Endothelial cell of umbilical vein (primary cell): ENCODE data around the gene ALAD. TPM values are rescaled to one million over a fixed set of nuclear protein-coding genes. Genes with fewer than 3 reads are reported as not detected.

Source experiments
- BruUV-seq: library from RNA; stranded (reverse); fragments of 400-500 nt; replicated peaks from 2 replicates; lab custom pipeline; 2021; lab: Mats Ljungman, UMichigan
- CTCF ChIA-PET: fragments of 300-600, 350-600 bp; sonication (Branson Sonifier 250); formaldehyde crosslinking; loops from one replicate; lab custom pipeline; 2021; ENCODE audit warnings: antibody characterized with exemption, inconsistent platforms; lab: Charles Lee
- POLR2A ChIA-PET: fragments of 300-600, 350-600 bp; sonication (Branson Sonifier 250); formaldehyde crosslinking; loops from one replicate; lab custom pipeline; 2021; ENCODE audit warnings: antibody characterized with exemption, inconsistent platforms; lab: Charles Lee
- DNase-seq: peaks from one replicate; pipeline ENCODE4 v3.0.0-alpha.2; 2011; ENCODE audit warnings: low read depth, low spot score
- FAIRE-seq: peaks from 2 replicates; lab custom pipeline; 2011; peaks lifted over from hg19 to GRCh38; lab: Jason Lieb, UNC
- H2AFZ ChIP-seq: 2 replicates; pipeline ENCODE4 v1.6.0; 2012; ENCODE audit warnings: low read depth, low read length, control low read depth, inconsistent platforms
- H3K27ac ChIP-seq: 2 replicates; pipeline ENCODE4 v1.5.1; 2011; ENCODE audit warnings: low read depth, mild to moderate bottlenecking, control low read depth, low read length, moderate library complexity; ENCODE audit not compliant: insufficient read depth
- H3K27me3 ChIP-seq, 2 experiments: 2 replicates each; pipeline versions ENCODE4 v1.6.0 to v1.6.1; 2011; ENCODE audit warnings: low read length in 2 of 2, mixed read lengths in 1 of 2; ENCODE audit not compliant: control insufficient read depth in 2 of 2, insufficient read depth in 2 of 2
- H3K36me3 ChIP-seq, 2 experiments: 2 replicates in 1 of 2; 3 replicates in 1 of 2; pipeline ENCODE4 v1.5.1; 2011; ENCODE audit warnings: low read length in 2 of 2, mild to moderate bottlenecking in 1 of 2, moderate library complexity in 1 of 2; ENCODE audit not compliant: control insufficient read depth in 2 of 2, insufficient read depth in 2 of 2; ENCODE audit errors: extremely low read depth in 1 of 2
- H3K4me1 ChIP-seq: 3 replicates; pipeline ENCODE4 v1.5.1; 2011; ENCODE audit warnings: mild to moderate bottlenecking, low read length; ENCODE audit not compliant: control insufficient read depth, insufficient read depth; ENCODE audit errors: extremely low read depth
- H3K4me2 ChIP-seq: 2 replicates; pipeline ENCODE4 v1.6.1; 2011; ENCODE audit warnings: low read length, control low read depth, mixed read lengths; ENCODE audit not compliant: insufficient read depth
- H3K4me3 ChIP-seq, 3 experiments: fragments of 200-600 bp in 1 of 3; sonication (generic), shearing (Covaris generic) in 1 of 3; replicated peaks in 1 of 3; 2 replicates each; pipeline ENCODE4 v1.5.1; 2011 to 2016; ENCODE audit warnings: control low read depth in 3 of 3, low read length in 3 of 3, mild to moderate bottlenecking in 2 of 3, inconsistent platforms in 1 of 3, low read depth in 1 of 3, moderate library complexity in 1 of 3; ENCODE audit not compliant: insufficient read depth in 1 of 3
- H3K79me2 ChIP-seq: 2 replicates; pipeline ENCODE4 v1.6.0; 2012; ENCODE audit warnings: low read length, inconsistent platforms; ENCODE audit not compliant: control insufficient read depth, insufficient read depth
- H3K9ac ChIP-seq: replicated peaks from 2 replicates; pipeline ENCODE3; 2011; ENCODE audit warnings: low read length, control low read depth; ENCODE audit not compliant: insufficient read depth; ENCODE audit errors: extremely low read depth
- H3K9me1 ChIP-seq: replicated peaks from 3 replicates; pipeline ENCODE4 v1.6.0; 2011; ENCODE audit warnings: mild to moderate bottlenecking, low read length; ENCODE audit not compliant: control insufficient read depth, insufficient read depth; ENCODE audit errors: extremely low read depth
- H3K9me3 ChIP-seq: replicated peaks from 2 replicates; pipeline ENCODE4 v1.5.1; 2012; ENCODE audit warnings: low read length, inconsistent platforms; ENCODE audit not compliant: control insufficient read depth, insufficient read depth
- H4K20me1 ChIP-seq: replicated peaks from 2 replicates; pipeline ENCODE3; 2011; ENCODE audit warnings: mild to moderate bottlenecking, low read length; ENCODE audit not compliant: control insufficient read depth, insufficient read depth; ENCODE audit errors: extremely low read depth
- CTCF ChIP-seq, 2 donors: IDR thresholded peaks; 1 replicate in 1 of 2; 2 replicates in 1 of 2; pipeline ENCODE4 v1.5.1; 2011; ENCODE audit warnings: low read length in 2 of 2, mild to moderate bottlenecking in 2 of 2, moderate library complexity in 2 of 2, control low read depth in 1 of 2, inconsistent platforms in 1 of 2, low read depth in 1 of 2; ENCODE audit not compliant: insufficient read depth in 1 of 2; ENCODE audit errors: extremely low read depth in 1 of 2
- EZH2 ChIP-seq: IDR thresholded peaks from 2 replicates; pipeline ENCODE4 v1.6.1; 2012; ENCODE audit warnings: borderline replicate concordance, low read depth, mild to moderate bottlenecking, moderate library complexity, low read length, inconsistent platforms; ENCODE audit not compliant: severe bottlenecking
- FOS ChIP-seq: IDR thresholded peaks from 2 replicates; pipeline ENCODE4 v1.6.1; 2011; ENCODE audit warnings: mild to moderate bottlenecking, low read length, moderate library complexity, borderline replicate concordance; ENCODE audit not compliant: insufficient read depth
- GATA2 ChIP-seq: IDR thresholded peaks from 2 replicates; pipeline ENCODE4 v1.7.0; 2011; ENCODE audit warnings: low read depth, mild to moderate bottlenecking, moderate library complexity, mixed read lengths, low read length; ENCODE audit not compliant: insufficient read length, insufficient read depth
- JUN ChIP-seq: IDR thresholded peaks from 2 replicates; pipeline ENCODE4 v1.6.1; 2011; ENCODE audit warnings: borderline replicate concordance, low read depth; ENCODE audit not compliant: insufficient read length, insufficient read depth
- MAX ChIP-seq: IDR thresholded peaks from 2 replicates; pipeline ENCODE4 v1.6.1; 2011; ENCODE audit not compliant: insufficient read depth, insufficient read length
- MYC ChIP-seq: IDR thresholded peaks from one replicate; pipeline ENCODE4 v1.6.1; 2011; ENCODE audit warnings: mild to moderate bottlenecking, low read depth, low read length
- POLR2A ChIP-seq: IDR thresholded peaks from 2 replicates; pipeline ENCODE4 v1.6.1; 2012; ENCODE audit warnings: low read depth, mild to moderate bottlenecking, control low read depth, low read length
- POLR2AphosphoS5 ChIP-seq: IDR thresholded peaks from 2 replicates; pipeline ENCODE4 v1.6.1; 2012; ENCODE audit warnings: low read depth, mild to moderate bottlenecking, control low read depth, low read length, moderate library complexity; ENCODE audit not compliant: insufficient read depth
- dilution Hi-C: fragments of 300-500 bp; cut with MboI; formaldehyde crosslinking; loops from one replicate; pipeline ENCODE4 v1.15.0; 2019; ENCODE audit warnings: low sequenced_read_pairs; ENCODE audit not compliant: extremely low pct_ligation_motif_present
- intact Hi-C: fragments of 100-400 bp; cut with micrococcal nuclease; formaldehyde crosslinking; loops from one replicate; pipeline ENCODE4 v1.10.0; 2022
- polyA plus RNA-seq, 4 experiments: library from polyadenylated mRNA; depleted of rRNA in 3 of 4; stranded (reverse) in 3 of 4; unstranded in 1 of 4; fragments of >200 nt; gene quantifications; 2 replicates each; pipeline versions ENCODE4 v1.2.1 to v1.2.3, GENCODE V29; 2011 to 2012; ENCODE audit warnings: missing spikeins in 1 of 4
- total RNA-seq: library from RNA; stranded (reverse); gene quantifications from 2 replicates; pipeline ENCODE4 v1.2.3, GENCODE V29; 2021

Gene ALAD
- total and polyA plus RNA-seq, 2 donors (not counting 3 experiments of a cell fraction or from before 2014, with no cell fraction given) = 12.8 to 29.5 TPM

- Histone ChIP-seq H3K36me3 (no peaks in the 10 kb centered on the region), H3K4me1 (peaks cover 5% of the 10 kb centered on the region), H3K9me3 (no peaks in the 10 kb centered on the region), H3K4me2 (no peak overlapping the region), H3K9ac (no peak overlapping the region), H3K9me1 (no peaks in the 10 kb centered on the region), H3K79me2 (no peaks in the 10 kb centered on the region), H3K27me3 (no peaks in the 10 kb centered on the region), H2AFZ (no peak overlapping the region), H4K20me1 (no peaks in the 10 kb centered on the region), H3K27ac (no peak overlapping the region), H3K4me3 (no peak overlapping the region)
- ChIA-PET POLR2A (no interaction called here), CTCF (interaction anchor here (4.9 to 5.2 kb wide), 2 partner anchors 140 to 207 kb away, joined by 150 to 166 read pairs; no protein-coding TSS in a partner anchor)
- TF ChIP-seq GATA2 = no peak
- TF ChIP-seq POLR2A = no peak
- no peak for TF ChIP-seq CTCF (IDR thresholded peaks at IDR 0.05; ENCODE audit: extremely low read depth in 1 of 2, insufficient read depth in 1 of 2, low read depth in 1 of 2, low read length in 2 of 2)
- no peak for TF ChIP-seq MAX
- TF ChIP-seq POLR2AphosphoS5 = no peak
- no peak for TF ChIP-seq JUN
- TF ChIP-seq EZH2 = no peak
- no peak for TF ChIP-seq FOS
- no peak for TF ChIP-seq MYC
- FAIRE-seq (no peak), DNase-seq (no peak)
- dilution Hi-C loops = no loop called here
- intact Hi-C loops = loop anchor here (1.0 to 5.0 kb wide), 4 partner anchors 37 to 228 kb away; partner anchors contain the start of genes C9orf43 and POLE3
- no TSS peak for BruUV-seq
Measured at GRCh38 chr9:113449376-113449775, 48.3 kb upstream of the ALAD start.
